ENCODE measurements around the gene UBL3. TPM values are rescaled to one million over a fixed set of nuclear protein-coding genes. Genes with fewer than 3 reads are reported as not detected.

Gene UBL3
- total RNA-seq, 1 experiment from 2014 or later: 19.0 TPM

GRCh38 chr13:29847501-29847983, 2.9 kb downstream of the UBL3 start:
- Histone ChIP-seq H3K27me3 (ENCODE audit: insufficient read depth, low read length) (no peaks in the 10 kb centered on the region), H2BK12ac (ENCODE audit: insufficient read length, low read depth, low read length) (no peak overlapping the region), H4K5ac (ENCODE audit: insufficient read length, low read depth, low read length) (no peak overlapping the region), H2AK5ac (ENCODE audit: insufficient read length, low read length) (no peak overlapping the region), H3K4me1 (ENCODE audit: insufficient read depth, low read length) (peaks cover 5% of the 10 kb centered on the region; the same call in 1 of the 2 replicates), H3K56ac (ENCODE audit: insufficient read length, low read depth, low read length) (no peak overlapping the region), H2BK20ac (ENCODE audit: low read depth, low read length, poor library complexity, severe bottlenecking) (no peak overlapping the region), H4K8ac (replicated peaks; ENCODE audit: insufficient read length, low read depth, low read length) (no peak overlapping the region), H2AFZ (ENCODE audit: low read length) (no peak overlapping the region), H2BK15ac (ENCODE audit: low read depth, low read length) (no peak overlapping the region), H2BK120ac (ENCODE audit: low read depth, low read length, poor library complexity, severe bottlenecking) (no peak overlapping the region), H3K23me2 (ENCODE audit: insufficient read length, low read depth, low read length, poor library complexity, severe bottlenecking) (peaks cover 12% of the 10 kb centered on the region), H4K91ac (ENCODE audit: insufficient read length, low read depth, low read length) (no peak overlapping the region), H4K20me1 (ENCODE audit: control insufficient read depth, insufficient read depth, insufficient read length) (no peaks in the 10 kb centered on the region), H3K18ac (ENCODE audit: insufficient read length, low read depth, low read length) (no peak overlapping the region), H3K9ac (ENCODE audit: extremely low read depth, insufficient read length, low read length) (peak overlapping the region; percentile 33), H3K23ac (ENCODE audit: insufficient read length, low read depth, low read length) (no peak overlapping the region), H3K9me3 (ENCODE audit: control insufficient read depth, low read depth, low read length) (no peaks in the 10 kb centered on the region), H3K4ac (ENCODE audit: low read depth, low read length) (no peak overlapping the region), H3T11ph (ENCODE audit: low read length) (no peak overlapping the region), H2BK5ac (ENCODE audit: insufficient read length, low read length) (no peak overlapping the region), H3K14ac (ENCODE audit: insufficient read depth, low read length) (no peak overlapping the region), H3K4me2 (ENCODE audit: insufficient read depth, insufficient read length, low read length) (peak overlapping the region; percentile 67), H3K27ac (ENCODE audit: insufficient read length, low read depth, low read length) (no peak overlapping the region), H3K79me2 (ENCODE audit: insufficient read depth, low read length) (peaks cover 13% of the 10 kb centered on the region; the same call in 1 of the 2 replicates), H3K79me1 (ENCODE audit: insufficient read depth, low read depth, low read length, poor library complexity, severe bottlenecking) (no peaks in the 10 kb centered on the region)
- H3K27me3 Mint-ChIP-seq (ENCODE audit: low read depth): no peaks in the 10 kb centered on the region
- no CpG with 5 or more reads among the region's 13 CpGs for WGBS (ENCODE audit: extremely low coverage, insufficient read length, low lambda C conversion rate)
- peak overlapping the region; percentile 68 to 81 for H3K4me3 Mint-ChIP-seq
- no peaks in the 10 kb centered on the region; a peak in 1 of 5 replicates for H3K9me3 Mint-ChIP-seq
- no peaks in the 10 kb centered on the region; a peak in 1 of 7 replicates for H3K36me3 Mint-ChIP-seq (ENCODE audit: insufficient read depth in 1 of 3, low read depth in 3 of 3)
- peak overlapping the region in 2 of 3 experiments; percentile 63 to 76; a peak in 5 of 7 replicates for H3K27ac Mint-ChIP-seq
- H3K4me1 Mint-ChIP-seq: peaks cover 47 to 54% of the 10 kb centered on the region in 2 experiments
- TF ChIP-seq CTCF (conservative IDR thresholded peaks at IDR 0.05): no peak
- no peak for DNase-seq
